Transverse colon (tissue), 3 donors: ENCODE results near the gene MED12L.

ENCODE experiments used
- CTCF ChIP-seq, 5 experiments: fragments of 200-600 bp in 3 of 5; fragments of 450-650 bp in 2 of 5; sonication (generic) in 3 of 5; IDR thresholded peaks; 1 replicate in 2 of 5; 2 replicates in 3 of 5; pipeline ENCODE4 v1.5.1; 2016 to 2017; ENCODE audit warnings: antibody characterized with exemption in 5 of 5, inconsistent platforms in 3 of 5, mild to moderate bottlenecking in 2 of 5, moderate library complexity in 1 of 5
- POLR2A ChIP-seq: fragments of 450-650 bp; IDR thresholded peaks from one replicate; pipeline ENCODE4 v1.6.1; 2016; ENCODE audit warnings: antibody characterized with exemption, mild to moderate bottlenecking, moderate library complexity

GRCh38 chr3:151085889-151086483 is 522 bp downstream of the MED12L start:
- TF ChIP-seq CTCF (IDR thresholded peaks at IDR 0.05), result no peak
- no peak for TF ChIP-seq POLR2A
